GM20000 (cell line): Measurements from ENCODE around the gene UXS1.

Experiments
- DNase-seq: peaks from one replicate; pipeline ENCODE4 v3.0.0; 2012; ENCODE audit warnings: low spot score
- CTCF ChIP-seq: IDR thresholded peaks from 2 replicates; pipeline ENCODE4 v1.5.1; 2012; ENCODE audit warnings: mild to moderate bottlenecking, control low read depth; ENCODE audit errors: extremely low read depth, missing control alignments

UXS1 gene

DNA sequence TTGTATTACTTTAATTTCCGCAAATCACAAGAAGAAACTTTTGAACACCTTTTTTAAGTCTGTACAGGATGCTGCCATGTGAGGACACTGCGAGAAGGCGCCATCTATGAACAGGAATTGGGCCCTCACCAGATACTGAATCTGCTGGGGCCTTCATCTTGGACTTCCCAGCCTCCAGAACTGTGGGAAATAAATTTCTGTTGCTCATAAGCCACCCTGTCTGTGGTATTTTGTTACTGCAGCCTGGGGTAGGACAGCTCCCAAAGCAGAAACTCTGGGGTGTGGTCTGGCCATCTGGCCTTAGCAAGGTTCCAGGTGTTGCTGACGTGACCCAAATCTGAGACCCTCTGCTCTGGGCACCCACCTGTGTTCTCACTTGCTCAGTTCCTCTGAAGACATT, 16.5 kb downstream of the UXS1 start:
- no peak for DNase-seq
- no peak for TF ChIP-seq CTCF

DNA sequence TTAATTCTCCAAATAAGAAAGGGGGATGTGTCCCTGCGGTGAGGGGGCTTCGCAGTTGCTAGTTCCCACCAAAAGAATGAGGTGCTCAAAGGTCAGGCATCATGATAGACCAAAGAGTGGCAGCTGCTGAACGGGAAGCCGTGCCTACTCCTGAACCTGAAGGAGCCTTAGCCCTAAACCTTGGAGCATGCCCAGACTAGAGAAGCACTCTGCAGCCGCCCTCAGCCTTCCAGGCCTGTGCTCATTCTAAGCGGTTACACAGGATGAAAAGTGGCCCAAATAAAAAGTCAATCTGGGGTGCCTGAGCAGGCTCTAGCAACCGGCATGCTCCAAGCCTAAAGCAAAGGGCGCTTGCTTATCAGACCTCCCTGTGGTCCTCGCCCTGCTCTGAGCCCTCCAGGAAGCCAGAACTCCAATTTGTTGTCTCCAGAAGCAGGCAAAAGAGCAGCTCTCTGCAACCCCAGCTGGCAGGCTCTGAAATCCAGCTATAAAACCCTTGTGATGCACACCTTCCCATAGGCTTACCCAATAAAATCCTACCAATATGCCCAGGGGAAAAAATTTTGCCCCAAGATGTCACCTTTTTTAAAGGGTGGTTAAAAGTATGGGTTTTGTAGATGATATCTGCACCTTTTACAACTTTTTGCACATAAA, 17.5 kb downstream of the UXS1 start:
- DNase-seq = no peak
- no peak for TF ChIP-seq CTCF

DNA sequence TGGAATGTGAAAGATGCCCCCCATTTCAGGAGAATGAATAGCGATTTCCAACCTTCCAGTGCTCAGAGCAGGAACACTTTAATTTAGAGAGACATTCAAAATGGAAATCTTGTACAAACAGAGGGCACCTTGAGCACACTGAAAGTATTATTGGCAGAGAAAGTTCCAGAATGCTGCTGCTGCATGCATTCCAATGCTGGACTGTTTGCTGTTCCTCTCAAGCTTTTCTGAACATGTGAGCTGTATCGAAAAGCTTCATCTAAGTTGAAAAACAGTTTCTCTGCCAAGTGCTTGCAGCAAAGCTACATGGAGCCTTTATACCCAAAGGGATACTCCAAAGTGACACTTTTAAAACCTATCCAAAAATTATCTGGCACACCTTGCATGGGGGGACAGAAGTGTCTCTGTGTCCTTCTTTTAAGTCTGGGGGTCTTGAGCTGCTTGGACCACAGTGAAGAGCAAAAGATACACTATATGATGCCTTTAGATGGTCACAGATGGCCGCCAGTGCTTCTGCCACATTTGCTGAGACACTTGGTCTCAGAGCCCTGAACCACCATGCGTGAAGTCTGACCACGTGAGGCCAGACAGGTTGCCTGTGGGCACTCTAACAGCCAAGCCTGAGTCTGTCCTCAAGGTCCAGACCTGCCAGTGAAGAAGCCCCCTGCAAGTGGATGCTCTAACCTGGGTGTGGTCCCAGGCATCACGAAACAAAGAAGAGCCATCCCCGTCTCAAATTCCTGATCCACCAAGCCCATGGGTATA, 18.8 kb downstream of the UXS1 start:
- no peak for DNase-seq
- no peak for TF ChIP-seq CTCF

DNA sequence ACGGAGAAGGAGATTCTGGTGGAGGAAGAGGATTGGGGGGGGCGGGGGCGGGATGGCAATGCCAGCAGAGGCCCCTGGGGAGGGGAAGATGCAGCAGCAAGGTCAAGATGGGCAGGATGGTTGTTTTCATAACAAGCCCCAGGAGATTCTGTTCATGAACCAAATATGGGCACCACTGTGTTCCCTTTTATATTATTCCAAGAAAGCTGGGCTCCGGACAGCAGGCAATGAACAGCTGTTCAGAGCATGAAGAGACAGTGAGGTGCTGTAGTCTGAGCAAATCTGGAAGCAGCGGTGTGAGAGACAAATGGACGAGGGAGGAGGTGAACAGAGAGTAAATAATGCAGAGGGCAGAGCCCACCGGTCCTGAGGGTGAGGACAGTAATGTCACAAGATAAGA, 20.0 kb downstream of the UXS1 start:
- no peak for DNase-seq
- TF ChIP-seq CTCF = no peak

DNA sequence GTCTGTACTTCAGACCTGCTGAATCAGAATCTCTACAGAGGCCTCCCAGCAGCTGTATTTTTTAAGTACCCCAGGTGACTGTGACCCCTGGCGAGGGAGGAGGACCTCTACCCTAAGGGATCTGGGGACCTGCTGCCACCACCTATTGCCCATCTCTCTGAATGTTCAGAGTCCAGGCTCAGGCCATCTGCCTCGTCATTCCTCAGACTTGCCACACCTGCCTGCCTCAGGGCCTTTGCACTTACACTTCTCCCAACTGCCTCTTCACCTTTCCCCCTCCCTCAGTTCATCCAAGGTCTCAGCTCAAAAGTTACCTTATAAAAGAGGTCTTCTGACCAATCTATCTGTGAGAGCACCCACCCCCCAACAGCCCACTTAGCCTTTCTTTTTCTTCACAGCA, 21.5 kb downstream of the UXS1 start:
- TF ChIP-seq CTCF = no peak
- no peak for DNase-seq

DNA sequence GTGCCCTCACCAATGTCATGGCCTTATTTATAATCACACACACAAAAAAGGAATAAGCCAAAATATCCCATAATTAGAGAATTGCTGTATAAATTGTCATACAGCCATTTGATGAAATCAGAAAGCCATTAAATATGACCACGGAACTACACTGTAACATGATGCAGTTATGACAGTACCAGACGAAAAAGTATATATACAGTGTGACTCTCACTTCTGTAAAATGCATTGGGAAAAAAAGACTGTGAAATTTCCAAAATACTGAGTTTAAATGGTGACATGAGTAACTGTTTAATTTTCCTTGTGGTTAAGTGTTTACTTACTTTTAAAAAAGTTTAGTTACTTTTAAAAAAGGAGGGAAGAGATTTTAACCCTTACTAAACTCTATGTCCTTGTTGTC, 25.4 kb downstream of the UXS1 start:
- no peak for TF ChIP-seq CTCF
- no peak for DNase-seq

GRCh38 chr2:106167067-106167466, 27.0 kb downstream of the UXS1 start:
- no peak for DNase-seq
- TF ChIP-seq CTCF = no peak
